Measurements from ENCODE around the gene LZIC.
"Not testable (repeated sequence)": the region's sequence is repeated elsewhere in the genome, so short reads cannot be mapped to it uniquely, and the experiment has no call there.

Gene LZIC

GRCh38 chr1:9942939-9943788 lies at the start of gene LZIC, which contains the start of gene NMNAT1:
Gene LZIC, minus strand, starts transcription at chr1:9943391. Its CDS starts 6,772 bp downstream, at chr1:9936619.
Gene NMNAT1, plus strand, starts transcription at chr1:9943475. Its CDS starts 28,599 bp downstream, at chr1:9972074.
- DNase-seq, result peak; percentile 97

DNA sequence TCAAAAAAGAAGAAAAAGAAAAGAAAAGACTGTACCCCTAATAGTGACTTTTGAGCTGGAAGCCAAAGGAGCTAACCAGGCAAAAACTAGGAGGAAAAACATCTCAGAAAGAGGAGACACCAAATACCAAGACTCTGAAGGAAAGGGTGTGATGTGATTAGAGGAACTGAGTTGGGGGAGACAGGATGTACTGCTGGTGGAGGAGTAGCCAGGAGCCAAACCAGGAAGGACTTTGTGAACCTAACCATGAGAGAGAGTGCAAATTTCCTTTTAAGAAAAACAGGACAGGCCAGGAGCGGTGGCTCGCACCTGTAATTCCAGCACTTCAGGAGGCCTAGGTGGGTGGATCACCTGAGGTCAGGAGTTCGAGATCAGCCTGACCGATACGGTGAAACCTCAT lies 49.7 kb upstream of the LZIC start:
- DNase-seq, result no peak

DNA sequence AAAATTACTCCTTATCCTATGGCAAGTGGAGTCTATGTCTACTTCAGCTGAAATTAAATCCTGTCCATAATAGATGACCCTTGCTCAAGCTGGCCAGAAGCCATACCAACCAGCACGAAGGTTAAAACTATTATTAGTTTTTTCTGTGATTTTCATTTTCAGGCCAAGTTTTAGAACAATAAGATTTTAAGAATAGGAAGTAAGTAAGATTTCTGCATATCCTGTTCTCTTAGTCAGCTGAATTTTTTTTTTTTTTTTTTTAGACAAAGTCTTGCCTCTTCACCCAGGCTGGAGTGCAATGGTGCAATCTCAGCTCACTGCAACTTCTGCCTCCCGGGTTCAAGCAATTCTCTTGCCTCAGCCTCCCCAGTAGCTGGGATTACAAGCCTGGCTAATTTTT lies 47.8 kb upstream of the LZIC start:
- DNase-seq, result peak; percentile 40

DNA sequence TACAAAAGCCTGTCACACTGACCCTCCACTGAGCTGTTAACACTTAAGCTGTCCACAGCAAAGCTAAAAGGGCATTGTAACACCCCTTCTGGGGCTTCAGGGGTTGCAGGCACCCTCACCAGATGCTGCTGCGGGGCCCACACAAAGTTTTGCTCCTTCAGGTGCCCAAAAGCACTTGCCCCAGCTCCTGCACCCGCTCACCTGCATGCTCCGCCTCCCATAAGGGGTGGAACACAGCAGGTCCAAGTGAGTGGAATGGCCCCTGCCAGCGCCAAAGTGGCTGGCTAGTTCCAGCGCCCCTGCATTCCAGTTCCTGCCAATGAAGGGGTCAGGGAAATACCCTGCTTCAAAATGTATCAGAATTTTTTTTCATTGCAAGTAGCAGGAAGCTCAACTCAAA lies 46.6 kb upstream of the LZIC start:
- no peak for DNase-seq

DNA sequence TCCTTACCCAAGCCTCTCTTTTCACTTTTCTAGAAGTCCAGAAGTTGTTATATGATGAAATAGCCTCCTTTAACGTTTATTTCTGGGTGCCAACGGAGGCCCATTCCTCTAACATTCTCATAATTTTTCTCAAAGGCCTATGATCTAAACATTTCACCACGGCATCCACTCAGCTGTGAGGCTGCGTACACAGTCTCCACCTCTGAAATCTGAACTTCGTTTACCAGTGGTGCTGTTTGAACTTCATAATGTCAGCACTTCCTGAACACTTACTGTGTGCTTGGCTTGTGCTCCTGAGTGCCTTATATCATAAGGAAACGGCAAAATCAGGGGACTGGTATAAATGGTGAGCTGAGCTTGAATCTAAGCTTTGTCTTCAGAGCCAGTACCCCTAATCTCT lies 41.8 kb upstream of the LZIC start:
- no peak for DNase-seq

DNA sequence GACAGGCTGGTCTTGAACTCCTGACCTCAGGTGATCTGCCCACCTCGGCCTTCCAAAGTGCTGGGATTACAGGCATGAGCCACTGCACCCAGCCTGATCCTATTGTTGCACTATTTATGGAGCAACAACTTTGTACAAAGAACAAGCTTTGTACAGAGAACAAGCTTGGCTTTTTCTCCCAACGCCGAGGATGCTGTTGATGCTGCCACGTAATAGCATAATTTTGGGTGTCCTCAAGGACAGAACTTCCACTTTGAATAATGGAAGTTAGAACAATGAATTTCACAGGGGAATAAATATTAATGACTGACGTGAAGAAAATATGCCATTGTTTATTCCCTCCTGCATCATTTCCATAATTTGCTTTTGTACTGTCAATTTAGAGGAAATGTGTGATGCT lies 41.1 kb upstream of the LZIC start:
- no peak for DNase-seq

- DNase-seq, result no peak
Observed at GRCh38 chr1:9960706-9961562, 17.7 kb upstream of the LZIC start.

GRCh38 chr1:9960011-9960410 lies 16.8 kb upstream of the LZIC start:
- DNase-seq, result no peak

DNA sequence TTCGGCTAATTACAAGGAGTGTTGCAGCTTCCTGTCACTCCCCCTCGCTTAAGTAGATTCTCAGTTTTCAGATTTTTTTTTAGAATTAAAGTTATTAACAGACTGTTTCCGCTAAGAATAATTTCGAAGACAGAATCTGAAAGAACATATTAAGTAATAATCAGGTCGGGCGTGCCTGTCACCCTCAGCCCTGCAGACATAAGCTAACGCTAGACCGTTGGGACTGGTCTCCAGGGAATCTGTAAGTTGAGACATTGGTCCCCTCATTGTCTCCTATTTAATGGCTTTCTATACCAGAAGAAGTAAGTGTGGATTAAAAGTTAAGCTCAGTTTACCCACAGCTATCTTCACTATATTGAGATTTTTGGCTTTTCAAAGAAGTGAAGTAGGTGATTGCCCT lies 14.5 kb upstream of the LZIC start:
- DNase-seq, result no peak

GRCh38 chr1:9946315-9946714 lies 3.1 kb upstream of the LZIC start:
- DNase-seq, result no peak

DNA sequence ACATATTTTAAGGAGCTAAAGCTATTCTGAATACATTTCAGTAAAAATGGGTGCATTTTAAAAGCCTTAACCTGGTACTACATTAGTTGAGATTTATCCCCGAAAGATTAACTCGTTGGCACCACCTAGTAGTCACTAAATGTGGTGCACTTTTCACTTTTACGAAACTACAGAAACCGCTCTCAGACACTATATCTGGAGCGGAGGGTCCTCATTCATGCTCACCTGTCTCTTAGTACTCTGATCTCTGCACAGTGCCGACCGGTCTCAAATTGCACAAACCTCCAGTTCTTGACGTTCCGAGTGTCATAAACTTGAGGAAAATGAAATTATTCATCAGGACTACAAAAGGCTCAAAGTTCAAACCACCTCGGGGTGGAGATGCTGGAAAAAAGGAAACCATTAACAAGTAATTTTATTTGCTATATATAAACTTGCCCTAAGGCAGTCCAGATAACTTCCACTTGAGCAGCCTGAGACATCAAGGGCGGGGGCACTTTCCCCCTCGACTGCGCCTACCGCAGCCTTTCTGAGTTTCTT lies 722 bp downstream of the LZIC start:
- DNase-seq, result peak; percentile 60

DNA sequence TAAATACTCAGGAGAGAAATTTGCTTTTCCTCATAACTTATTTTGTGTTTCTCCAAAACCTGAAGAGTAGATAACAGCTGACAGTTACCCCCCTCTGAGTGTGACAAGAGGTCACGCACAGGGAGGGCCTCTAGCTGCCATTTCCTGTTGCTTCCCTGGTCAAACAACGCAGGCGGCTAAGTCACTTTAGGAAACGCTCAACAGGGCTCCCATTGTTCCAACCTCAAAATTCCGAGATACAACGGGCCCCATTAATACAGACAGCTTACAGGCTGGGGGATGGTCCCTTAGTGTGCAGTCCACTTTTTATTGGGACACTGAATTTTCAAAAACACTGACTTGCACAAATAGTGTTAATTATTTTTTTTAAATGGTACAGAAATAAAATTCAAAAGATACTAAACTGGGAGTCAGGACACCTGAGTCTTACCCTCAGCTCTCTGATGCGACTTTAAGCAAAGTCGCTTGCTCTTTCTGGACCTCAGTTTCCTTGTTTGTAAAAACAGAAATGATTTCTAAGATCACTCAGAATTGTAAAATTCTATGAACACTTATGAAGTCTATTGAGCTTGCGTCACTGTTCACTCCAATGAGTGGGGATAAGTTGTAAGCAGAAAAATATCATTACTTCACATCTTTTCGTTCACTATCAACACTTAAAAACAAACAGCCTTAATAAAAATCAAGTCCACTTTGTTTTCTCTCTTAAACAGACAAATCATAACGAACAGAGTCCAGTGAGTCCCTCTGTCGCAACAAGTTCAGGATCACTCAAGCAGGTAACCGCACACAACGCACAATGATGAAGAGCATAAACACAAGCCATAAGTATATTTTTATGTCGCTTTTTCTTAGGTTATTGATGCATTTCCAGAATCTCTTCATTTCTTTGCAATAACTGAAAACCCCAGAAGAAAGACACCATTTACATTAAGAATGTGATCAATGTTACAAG lies 13.5 kb downstream of the LZIC start:
- DNase-seq, result no peak

- DNase-seq, result no peak
Observed at GRCh38 chr1:9927259-9927658, 15.9 kb downstream of the LZIC start.

DNA sequence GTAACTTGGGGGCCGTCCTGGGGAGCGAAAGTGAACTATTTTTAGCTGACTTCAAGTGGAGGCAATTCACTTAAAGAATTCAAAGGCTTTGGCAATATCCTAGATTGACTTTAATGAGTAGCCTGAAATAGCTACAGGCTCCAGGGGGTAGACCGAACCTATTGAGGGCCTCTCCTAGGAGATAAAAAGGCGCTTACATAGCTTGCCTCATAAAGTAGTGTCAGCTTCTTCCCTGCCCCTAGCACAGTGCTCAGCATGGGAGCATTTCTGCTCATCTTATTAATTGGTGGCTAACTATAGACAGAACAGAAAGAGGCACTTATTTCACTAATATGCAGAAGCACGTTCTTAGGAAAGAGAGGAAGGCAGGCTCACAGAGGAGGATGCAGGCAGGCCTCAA lies 20.8 kb downstream of the LZIC start:
- no peak for DNase-seq

- no peak for DNase-seq
Observed at GRCh38 chr1:9920606-9921005, 22.6 kb downstream of the LZIC start.

GRCh38 chr1:9917901-9918300 lies 25.3 kb downstream of the LZIC start:
- DNase-seq, result no peak

GRCh38 chr1:9917495-9917894 lies 25.7 kb downstream of the LZIC start:
- not testable (repeated sequence) for DNase-seq

- no peak for DNase-seq
Observed at GRCh38 chr1:9916452-9916851, 26.7 kb downstream of the LZIC start.

DNA sequence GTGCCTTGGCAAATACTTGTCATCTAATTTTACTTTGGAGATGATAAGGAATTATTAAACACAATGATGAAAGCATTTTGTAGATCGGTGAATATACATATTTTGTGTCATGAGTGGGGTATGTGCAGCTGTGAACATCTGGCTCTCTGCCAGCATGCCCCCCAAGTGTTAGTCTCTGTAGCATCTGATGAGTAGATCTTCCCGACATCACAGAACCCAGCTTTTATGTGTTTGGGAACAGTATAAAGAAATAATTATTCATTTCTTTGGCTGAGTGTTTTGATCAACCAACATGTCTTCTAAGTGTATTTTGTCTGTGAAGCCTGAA lies 28.6 kb downstream of the LZIC start:
- DNase-seq, result no peak

GRCh38 chr1:9912264-9912936 lies 30.8 kb downstream of the LZIC start:
- no peak for DNase-seq

DNA sequence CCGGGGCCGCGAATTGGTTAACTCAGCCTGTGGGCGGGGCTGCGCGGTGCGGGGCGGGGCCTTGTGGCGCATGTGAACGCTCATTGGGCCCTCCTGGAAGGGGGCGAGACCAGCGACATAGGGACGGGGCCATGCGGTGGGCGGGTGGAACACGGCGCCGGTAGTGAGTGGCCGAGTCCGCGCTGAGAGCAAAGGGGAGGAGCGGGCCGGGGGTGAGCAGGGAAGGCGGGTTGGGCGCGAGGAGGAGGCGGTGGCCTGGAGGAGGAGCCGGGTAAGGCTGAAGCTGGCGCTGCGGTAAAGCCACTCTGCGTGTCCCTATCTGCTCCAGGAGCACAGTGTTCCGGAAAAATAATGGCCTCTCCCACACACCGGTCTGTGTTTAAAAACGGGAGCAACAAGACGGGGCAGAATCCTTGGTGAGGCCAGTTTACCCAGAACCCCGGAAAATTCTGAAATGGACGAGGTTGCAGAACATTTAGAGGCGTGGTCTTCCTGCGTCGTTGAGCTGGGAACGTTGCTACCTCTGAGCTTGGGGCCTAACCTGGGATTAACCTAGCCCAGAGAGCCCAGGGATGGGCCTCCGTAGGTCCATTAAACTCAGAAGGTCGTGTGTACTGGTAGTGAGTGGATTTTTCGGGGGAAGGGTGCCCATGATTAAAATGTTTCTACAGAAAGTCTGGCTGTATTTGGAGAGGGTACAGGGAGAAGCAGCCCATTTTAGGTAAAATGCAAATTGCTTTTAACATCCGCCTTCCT lies 32.6 kb downstream of the LZIC start:
- peak; percentile 100 for DNase-seq

Measured in suppressor macrophage treated with lipopolysaccharide for 4 hours (primary cell).